LNCaP clone FGC (cell line): ENCODE measurements around the gene MYRIP.

Experiments used
- DNase-seq: peaks from one replicate; pipeline ENCODE4 v3.0.0-alpha.2; 2011; ENCODE audit warnings: low read depth
- H3K4me3 ChIP-seq: 2 replicates; pipeline ENCODE4 v1.5.1; 2011; ENCODE audit warnings: mild to moderate bottlenecking, low read depth, low read length, control low read depth
- CTCF ChIP-seq: IDR thresholded peaks from 2 replicates; pipeline ENCODE4 v1.5.1; 2012; ENCODE audit warnings: mild to moderate bottlenecking; ENCODE audit not compliant: control insufficient read depth, insufficient read depth; ENCODE audit errors: extremely low read depth

MYRIP gene

GRCh38 chr3:39972508-39972907, 163.1 kb downstream of the MYRIP start:
- DNase-seq, result no peak
- TF ChIP-seq CTCF, result no peak
- H3K4me3 ChIP-seq, result no peak overlapping the region

DNA sequence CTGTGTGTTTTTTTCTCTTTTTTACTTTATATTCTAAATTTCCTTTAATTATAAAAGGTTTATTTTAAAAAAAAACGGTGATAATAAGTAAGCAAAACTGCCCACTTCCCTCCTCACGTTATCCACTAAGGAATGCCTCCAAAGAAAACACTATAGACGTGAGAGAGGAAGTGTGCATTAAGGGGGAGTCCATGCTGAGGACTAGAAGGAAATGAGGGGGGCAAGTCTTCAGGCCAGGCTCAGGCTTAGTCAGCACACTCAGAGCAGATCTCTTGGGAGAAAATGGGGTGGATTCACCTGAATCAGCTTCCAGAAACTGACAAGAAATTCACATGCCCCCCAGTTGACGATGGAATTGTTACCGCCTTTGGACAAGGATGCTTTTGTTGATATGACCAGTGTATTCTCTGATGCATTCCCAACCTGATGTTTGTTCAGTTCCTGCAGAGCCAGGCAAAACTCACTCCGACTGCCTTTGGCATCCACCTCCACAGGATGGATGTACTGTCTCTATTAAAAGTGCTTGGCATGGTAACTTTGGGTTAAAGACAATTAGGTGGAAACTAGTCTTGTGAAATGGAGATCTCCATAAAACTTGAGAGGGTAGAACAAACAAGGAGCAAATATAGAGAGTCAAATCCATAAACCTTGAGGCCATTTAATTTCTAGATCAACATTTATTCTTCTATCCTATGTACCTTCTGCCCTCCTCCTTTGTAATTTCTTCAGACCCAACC, 167.8 kb downstream of the MYRIP start:
- no peak overlapping the region for H3K4me3 ChIP-seq
- peak; percentile 72 for DNase-seq
- TF ChIP-seq CTCF, result no peak

- DNase-seq, result peak; percentile 19
- H3K4me3 ChIP-seq, result no peak overlapping the region
- no peak for TF ChIP-seq CTCF
Observed at GRCh38 chr3:39978308-39978707, 168.9 kb downstream of the MYRIP start.

DNA sequence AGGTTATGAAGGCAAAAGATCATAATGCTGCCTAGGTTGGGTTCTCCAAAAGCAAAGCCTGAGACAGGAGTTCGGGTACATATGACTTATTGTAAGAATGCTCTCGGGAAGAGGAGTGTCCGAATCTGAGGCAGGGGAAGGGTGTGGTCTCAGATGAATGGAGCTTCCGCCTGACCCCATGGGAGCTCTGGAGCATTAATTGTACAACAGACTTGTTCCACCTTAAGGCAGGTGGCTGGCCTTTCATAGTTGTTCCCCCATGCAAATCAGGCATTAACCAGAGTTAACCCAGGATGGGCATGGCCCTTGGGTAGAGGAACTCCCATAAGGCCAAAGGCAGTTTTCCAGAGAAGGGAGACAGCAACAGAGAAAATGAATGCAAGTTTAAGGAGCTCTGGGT, 170.6 kb downstream of the MYRIP start:
- DNase-seq, result no peak
- H3K4me3 ChIP-seq, result no peak overlapping the region
- no peak for TF ChIP-seq CTCF

DNA sequence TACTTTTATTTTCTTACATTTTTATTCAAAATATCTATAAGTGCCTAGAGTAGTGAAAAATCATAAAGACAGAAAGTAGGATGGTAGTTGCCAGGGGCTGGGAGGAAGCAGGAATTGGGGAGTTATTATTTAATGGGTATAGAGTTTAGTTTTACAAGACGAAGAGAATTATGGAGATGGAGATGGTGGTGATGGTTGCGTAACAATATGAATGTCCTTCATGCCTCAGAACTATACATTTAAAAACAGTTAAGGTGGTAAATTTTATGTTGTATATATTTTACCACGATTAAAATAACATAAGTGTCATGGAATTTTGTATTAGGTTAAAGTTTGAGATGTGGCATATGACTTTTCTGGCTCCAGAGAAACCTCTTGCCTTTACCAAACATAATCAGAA, 171.4 kb downstream of the MYRIP start:
- H3K4me3 ChIP-seq, result no peak overlapping the region
- no peak for TF ChIP-seq CTCF
- DNase-seq, result no peak

DNA sequence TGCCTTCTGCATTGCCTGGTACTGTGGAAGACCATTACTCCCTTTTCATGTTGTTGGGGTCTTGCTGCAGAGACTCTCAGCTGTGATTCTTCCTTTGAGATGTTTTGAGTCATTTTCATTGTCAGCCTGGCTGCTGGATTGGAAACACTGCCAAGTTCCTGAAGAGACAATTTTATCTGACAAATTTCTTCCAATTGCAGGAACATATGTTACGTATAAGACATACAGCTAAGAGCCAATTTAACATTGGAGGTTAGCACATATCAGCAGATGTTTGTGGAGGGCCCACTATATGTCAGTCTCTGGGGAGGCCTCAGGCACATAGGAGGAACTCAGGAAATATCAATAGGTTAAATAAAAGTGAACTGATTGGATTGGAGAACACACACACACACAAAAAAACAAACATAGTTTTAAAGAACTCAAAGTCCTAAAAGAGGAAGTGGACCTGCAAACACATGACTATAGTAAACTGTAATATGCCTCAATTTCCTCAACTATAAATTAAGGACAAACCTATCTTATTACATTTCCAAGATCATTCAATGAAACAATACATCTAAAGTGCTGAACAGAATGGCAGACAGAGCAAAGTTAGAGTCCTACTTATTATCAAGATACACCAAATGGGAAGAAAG, 172.3 kb downstream of the MYRIP start:
- no peak for DNase-seq

More for the DNA sequence above, 172.3 kb downstream of the MYRIP start:
- H3K4me3 ChIP-seq, result no peak overlapping the region
- no peak for TF ChIP-seq CTCF
